ENCODE data around the gene CDA. TPM values are rescaled to one million over a fixed set of nuclear protein-coding genes. Genes with fewer than 3 reads are reported as not detected.

Gene CDA
- total RNA-seq, 1 donor from 2014 or later, result not detected

DNA sequence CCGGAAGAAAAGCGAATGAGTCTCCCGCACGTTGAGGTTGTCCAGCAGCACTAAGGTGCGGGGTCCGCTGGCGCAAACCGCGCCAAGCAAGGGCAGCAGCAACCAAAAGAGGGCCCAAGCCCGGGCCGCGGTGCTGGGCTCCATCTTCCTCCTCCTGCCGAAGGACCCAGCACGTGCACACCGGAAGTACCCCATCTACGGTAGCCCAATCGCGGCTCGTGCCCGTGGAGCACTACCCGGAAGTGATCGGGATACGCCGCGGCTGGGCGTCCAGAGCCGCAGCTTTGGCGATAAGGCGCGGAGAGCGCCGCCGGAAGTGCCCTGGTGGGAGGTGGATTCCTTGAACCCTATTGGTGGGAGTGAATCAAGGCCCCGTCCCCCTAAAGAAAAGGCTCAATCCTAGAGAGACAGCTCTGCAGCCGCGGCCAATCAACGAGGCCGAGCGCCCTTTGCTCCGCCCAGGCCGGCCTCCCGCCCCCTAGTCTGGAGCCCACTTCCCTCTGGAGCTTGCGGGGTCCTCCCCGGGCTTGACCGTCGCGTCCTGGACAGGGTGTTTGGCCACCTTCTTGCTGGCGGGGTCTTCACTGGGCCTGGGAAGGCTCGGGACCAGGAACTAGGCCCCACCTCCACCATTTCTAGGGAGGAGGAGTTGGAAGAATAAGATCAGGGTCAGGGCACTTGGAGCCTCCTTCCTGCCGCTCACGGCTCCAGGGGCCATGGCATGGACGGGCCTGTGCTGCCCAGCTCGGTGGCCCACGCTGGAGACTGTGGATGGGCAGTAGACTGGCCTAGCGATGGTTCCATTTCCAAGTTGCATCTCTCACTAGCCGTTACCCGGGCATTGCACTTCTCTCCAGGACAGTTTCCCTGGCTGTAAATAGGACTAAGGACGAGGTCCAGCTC lies 72.6 kb downstream of the CDA start, which contains the start of gene DDOST:
TSS of gene DDOST (minus strand) at position 163 of the 903 bp plus-strand sequence. CDS start at position 144, 19 bp downstream.
- FAIRE-seq (peak; percentile 88), DNase-seq (ENCODE audit: low read depth) (peak; percentile 96)
- Histone ChIP-seq H3K27me3 (ENCODE audit: insufficient read depth, low read length) (no peaks in the 10 kb centered on the region), H3K79me2 (ENCODE audit: insufficient read depth, low read length) (peaks cover 48% of the 10 kb centered on the region), H3K36me3 (ENCODE audit: insufficient read depth, low read length) (peaks cover 7% of the 10 kb centered on the region), H3K27ac (ENCODE audit: low read depth, low read length) (peak within 1 kb of the TSS; percentile 73), H3K9me3 (ENCODE audit: insufficient read depth, low read depth, low read length) (no peaks in the 10 kb centered on the region), H3K4me3 (ENCODE audit: insufficient read depth, low read depth, low read length) (peak within 1 kb of the TSS; percentile 92), H4K20me1 (ENCODE audit: insufficient read depth, low read length) (peaks cover 40% of the 10 kb centered on the region), H2AFZ (ENCODE audit: low read depth, low read length) (peak within 1 kb of the TSS; percentile 86), H3K4me1 (ENCODE audit: insufficient read depth, low read length) (peaks cover 13% of the 10 kb centered on the region), H3K4me2 (ENCODE audit: low read length) (peak within 1 kb of the TSS; percentile 99), H3K9ac (ENCODE audit: low read length) (peak within 1 kb of the TSS; percentile 93)
- Mint-ChIP-seq H3K27me3 (ENCODE audit: low read depth, unreplicated experiment) (no peaks in the 10 kb centered on the region), H3K4me3 (ENCODE audit: unreplicated experiment) (peak within 1 kb of the TSS; percentile 92), H3K9me3 (ENCODE audit: unreplicated experiment) (no peaks in the 10 kb centered on the region), H3K4me1 (ENCODE audit: low read depth, unreplicated experiment) (peaks cover 1% of the 10 kb centered on the region), H3K27ac (ENCODE audit: unreplicated experiment) (peak within 1 kb of the TSS; percentile 91), H3K36me3 (ENCODE audit: low read depth, unreplicated experiment) (peaks cover 1% of the 10 kb centered on the region)
- TF ChIP-seq, protein P1, sequence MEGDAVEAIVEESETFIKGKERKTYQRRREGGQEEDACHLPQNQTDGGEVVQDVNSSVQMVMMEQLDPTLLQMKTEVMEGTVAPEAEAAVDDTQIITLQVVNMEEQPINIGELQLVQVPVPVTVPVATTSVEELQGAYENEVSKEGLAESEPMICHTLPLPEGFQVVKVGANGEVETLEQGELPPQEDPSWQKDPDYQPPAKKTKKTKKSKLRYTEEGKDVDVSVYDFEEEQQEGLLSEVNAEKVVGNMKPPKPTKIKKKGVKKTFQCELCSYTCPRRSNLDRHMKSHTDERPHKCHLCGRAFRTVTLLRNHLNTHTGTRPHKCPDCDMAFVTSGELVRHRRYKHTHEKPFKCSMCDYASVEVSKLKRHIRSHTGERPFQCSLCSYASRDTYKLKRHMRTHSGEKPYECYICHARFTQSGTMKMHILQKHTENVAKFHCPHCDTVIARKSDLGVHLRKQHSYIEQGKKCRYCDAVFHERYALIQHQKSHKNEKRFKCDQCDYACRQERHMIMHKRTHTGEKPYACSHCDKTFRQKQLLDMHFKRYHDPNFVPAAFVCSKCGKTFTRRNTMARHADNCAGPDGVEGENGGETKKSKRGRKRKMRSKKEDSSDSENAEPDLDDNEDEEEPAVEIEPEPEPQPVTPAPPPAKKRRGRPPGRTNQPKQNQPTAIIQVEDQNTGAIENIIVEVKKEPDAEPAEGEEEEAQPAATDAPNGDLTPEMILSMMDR (IDR thresholded peaks at IDR 0.05; ENCODE audit: insufficient read depth, low read depth, low read length), result peak; percentile 27
- no peak for TF ChIP-seq EZH2 (IDR thresholded peaks at IDR 0.05; ENCODE audit: insufficient read depth, low read length)

DNA sequence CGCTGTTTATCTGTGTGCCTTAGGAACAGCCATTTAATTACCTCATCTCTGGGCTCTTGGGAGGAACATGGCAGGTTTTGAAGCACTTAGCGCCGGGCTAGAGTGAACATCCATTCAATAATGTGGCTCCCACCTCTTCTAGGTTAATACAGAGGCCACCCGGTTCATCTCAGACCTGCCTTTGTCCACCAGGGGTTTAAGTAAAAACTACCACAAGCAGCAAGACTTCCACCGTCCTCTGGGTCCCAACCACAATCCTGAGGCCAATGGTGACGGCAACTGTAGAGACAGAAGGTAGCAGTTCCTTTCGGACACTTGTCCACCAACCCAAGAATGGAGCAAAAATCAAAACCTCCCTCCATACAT lies 73.2 kb downstream of the CDA start:
- Histone ChIP-seq H3K27ac (ENCODE audit: low read depth, low read length) (peak overlapping the region; percentile 73), H3K4me3 (ENCODE audit: insufficient read depth, low read depth, low read length) (peak overlapping the region; percentile 92), H3K36me3 (ENCODE audit: insufficient read depth, low read length) (peaks cover 5% of the 10 kb centered on the region), H4K20me1 (ENCODE audit: insufficient read depth, low read length) (peaks cover 33% of the 10 kb centered on the region), H3K79me2 (ENCODE audit: insufficient read depth, low read length) (peaks cover 42% of the 10 kb centered on the region), H3K27me3 (ENCODE audit: insufficient read depth, low read length) (no peaks in the 10 kb centered on the region), H3K9me3 (ENCODE audit: insufficient read depth, low read depth, low read length) (no peaks in the 10 kb centered on the region), H3K4me2 (ENCODE audit: low read length) (peak overlapping the region; percentile 99), H3K4me1 (ENCODE audit: insufficient read depth, low read length) (peaks cover 13% of the 10 kb centered on the region), H2AFZ (ENCODE audit: low read depth, low read length) (peak overlapping the region; percentile 86), H3K9ac (ENCODE audit: low read length) (peak overlapping the region; percentile 89)
- Mint-ChIP-seq H3K4me1 (ENCODE audit: low read depth, unreplicated experiment) (peaks cover 1% of the 10 kb centered on the region), H3K27me3 (ENCODE audit: low read depth, unreplicated experiment) (no peaks in the 10 kb centered on the region), H3K4me3 (ENCODE audit: unreplicated experiment) (peak overlapping the region; percentile 92), H3K27ac (ENCODE audit: unreplicated experiment) (peak overlapping the region; percentile 91), H3K36me3 (ENCODE audit: low read depth, unreplicated experiment) (peaks cover 1% of the 10 kb centered on the region), H3K9me3 (ENCODE audit: unreplicated experiment) (no peaks in the 10 kb centered on the region)
- DNase-seq (ENCODE audit: low read depth) (no peak), FAIRE-seq (no peak)
- no peak for TF ChIP-seq EZH2 (IDR thresholded peaks at IDR 0.05; ENCODE audit: insufficient read depth, low read length)
- TF ChIP-seq, protein P1 (IDR thresholded peaks at IDR 0.05; ENCODE audit: insufficient read depth, low read depth, low read length), result no peak
